Psoas muscle (tissue), 8 donors: ENCODE results near the gene TRIM66. TPM values are rescaled to one million over a fixed set of nuclear protein-coding genes. Genes with fewer than 3 reads are reported as not detected.

Experiments
- ATAC-seq, 4 donors: fragments of 200-7000 bp; cut with Tn5 transposase; one replicate each; pipeline ENCODE4 v1.9.1; 2020; ENCODE audit warnings: moderate library complexity in 3 of 4, mild to moderate bottlenecking in 2 of 4
- DNase-seq, 2 donors: peaks; one replicate each; pipeline ENCODE4 v3.0.0-alpha.2; 2020
- H3K27ac ChIP-seq: fragments of 200-600 bp; one replicate; pipeline ENCODE4 v1.8.0; 2022
- H3K27me3 ChIP-seq, 3 donors: fragments of 200-600 bp in 1 of 3; one replicate each; pipeline versions ENCODE4 v1.6.1 to v1.8.0; 2013 to 2022; ENCODE audit warnings: low read length in 2 of 3, mild to moderate bottlenecking in 2 of 3, moderate library complexity in 1 of 3; ENCODE audit not compliant: insufficient read depth in 3 of 3
- H3K36me3 ChIP-seq, 2 donors: fragments of 200-600 bp in 1 of 2; one replicate each; pipeline versions ENCODE4 v1.6.1 to v1.8.0; 2013 to 2022; ENCODE audit warnings: low read depth in 1 of 2, mild to moderate bottlenecking in 1 of 2, moderate library complexity in 1 of 2; ENCODE audit not compliant: insufficient read depth in 1 of 2
- H3K4me1 ChIP-seq: fragments of 200-600 bp; one replicate; pipeline ENCODE4 v1.8.0; 2022
- H3K4me3 ChIP-seq: fragments of 200-600 bp; one replicate; pipeline ENCODE4 v1.8.0; 2022; ENCODE audit warnings: mild to moderate bottlenecking
- H3K9me3 ChIP-seq: fragments of 200-600 bp; one replicate; pipeline ENCODE4 v1.8.0; 2022
- WGBS, 3 donors: extraction: QIAGEN DNeasy Blood & Tissue Kit; methylation state at CpG; one replicate each; pipeline versions ENCODE4 v1.1.6 to v1.1.7; 2013; 5-methylcytosine and 5-hydroxymethylcytosine counted together
- intact Hi-C, 2 donors: fragments of 100-400 bp; cut with DNase I; formaldehyde crosslinking; loops; one replicate each; pipeline versions ENCODE4 v1.11.0 to v1.14.2; 2022
- polyA plus RNA-seq, 3 donors: library from polyadenylated mRNA; stranded (reverse); fragments of 200-250 nt; gene quantifications; one replicate each; pipeline ENCODE4 v1.2.3, GENCODE V29; 2013
- total RNA-seq, 4 donors: library from RNA; stranded (reverse); fragmentation: NEBNext Ultra II Directional in 2 of 4; extraction: Animal tissue kit (Norgen Biotek cat#: 25700) in 2 of 4; gene quantifications; one replicate each; pipeline versions ENCODE4 v1.2.1 to v1.2.4, GENCODE V29; 2021 to 2023
- TF ChIP-seq, protein P1 (sequence below): fragments of 200-600 bp; IDR thresholded peaks from one replicate; pipeline ENCODE4 v1.8.0; 2022; ENCODE audit warnings: antibody characterized with exemption
- donor health status: healthy with polysubstance abuse.
- donor health status: DM: no; HTN: no; CAD: no; lungs with moderate emphysema.
- donor health status: Bipolar disorder and iron deficiency.
- donor health status: healthy.
- donor health status: DM: yes; HTN: yes; CAD: no.
- donor health status: DM: no; HTN: no; CAD: no.
- donor health status: DM: no; HTN: no; CAD: no.
- donor health status: DM: yes; HTN: yes; CAD: no.

Gene TRIM66
- total and polyA plus RNA-seq, 7 donors = 0.46 to 3.9 (median 2.0) TPM

DNA sequence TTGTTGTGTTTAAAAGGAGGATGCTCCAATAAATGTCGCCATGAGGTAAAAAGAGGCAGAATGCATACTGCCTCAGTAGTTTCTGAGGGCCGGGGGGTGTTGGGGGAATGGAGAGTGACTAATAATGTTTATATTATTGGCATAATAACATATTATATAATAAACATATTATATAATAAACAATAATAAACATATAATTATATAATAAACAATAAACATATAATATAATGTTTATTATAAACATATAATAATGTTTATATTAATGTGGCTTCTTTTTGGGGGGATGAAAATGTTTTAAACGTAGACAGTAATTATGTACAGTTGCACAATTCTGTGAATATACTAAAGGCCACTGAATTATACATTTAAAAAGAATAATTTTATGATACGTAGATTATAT lies 35.6 kb downstream of the TRIM66 start:
- Histone ChIP-seq H3K9me3 (no peaks in the 10 kb centered on the region), H3K27me3 (no peaks in the 10 kb centered on the region), H3K27ac (no peak overlapping the region), H3K36me3 (peaks cover 26 to 83% of the 10 kb centered on the region in 2 donors), H3K4me3 (no peak overlapping the region), H3K4me1 (no peaks in the 10 kb centered on the region)
- ATAC-seq (no peak), DNase-seq (no peak)
- TF ChIP-seq, protein P1, sequence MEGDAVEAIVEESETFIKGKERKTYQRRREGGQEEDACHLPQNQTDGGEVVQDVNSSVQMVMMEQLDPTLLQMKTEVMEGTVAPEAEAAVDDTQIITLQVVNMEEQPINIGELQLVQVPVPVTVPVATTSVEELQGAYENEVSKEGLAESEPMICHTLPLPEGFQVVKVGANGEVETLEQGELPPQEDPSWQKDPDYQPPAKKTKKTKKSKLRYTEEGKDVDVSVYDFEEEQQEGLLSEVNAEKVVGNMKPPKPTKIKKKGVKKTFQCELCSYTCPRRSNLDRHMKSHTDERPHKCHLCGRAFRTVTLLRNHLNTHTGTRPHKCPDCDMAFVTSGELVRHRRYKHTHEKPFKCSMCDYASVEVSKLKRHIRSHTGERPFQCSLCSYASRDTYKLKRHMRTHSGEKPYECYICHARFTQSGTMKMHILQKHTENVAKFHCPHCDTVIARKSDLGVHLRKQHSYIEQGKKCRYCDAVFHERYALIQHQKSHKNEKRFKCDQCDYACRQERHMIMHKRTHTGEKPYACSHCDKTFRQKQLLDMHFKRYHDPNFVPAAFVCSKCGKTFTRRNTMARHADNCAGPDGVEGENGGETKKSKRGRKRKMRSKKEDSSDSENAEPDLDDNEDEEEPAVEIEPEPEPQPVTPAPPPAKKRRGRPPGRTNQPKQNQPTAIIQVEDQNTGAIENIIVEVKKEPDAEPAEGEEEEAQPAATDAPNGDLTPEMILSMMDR = no peak
- intact Hi-C loops = no loop called here
- WGBS, 3 donors = 94 to 98% (median 95%) methylated on average over 4 of the region's 4 CpGs

DNA sequence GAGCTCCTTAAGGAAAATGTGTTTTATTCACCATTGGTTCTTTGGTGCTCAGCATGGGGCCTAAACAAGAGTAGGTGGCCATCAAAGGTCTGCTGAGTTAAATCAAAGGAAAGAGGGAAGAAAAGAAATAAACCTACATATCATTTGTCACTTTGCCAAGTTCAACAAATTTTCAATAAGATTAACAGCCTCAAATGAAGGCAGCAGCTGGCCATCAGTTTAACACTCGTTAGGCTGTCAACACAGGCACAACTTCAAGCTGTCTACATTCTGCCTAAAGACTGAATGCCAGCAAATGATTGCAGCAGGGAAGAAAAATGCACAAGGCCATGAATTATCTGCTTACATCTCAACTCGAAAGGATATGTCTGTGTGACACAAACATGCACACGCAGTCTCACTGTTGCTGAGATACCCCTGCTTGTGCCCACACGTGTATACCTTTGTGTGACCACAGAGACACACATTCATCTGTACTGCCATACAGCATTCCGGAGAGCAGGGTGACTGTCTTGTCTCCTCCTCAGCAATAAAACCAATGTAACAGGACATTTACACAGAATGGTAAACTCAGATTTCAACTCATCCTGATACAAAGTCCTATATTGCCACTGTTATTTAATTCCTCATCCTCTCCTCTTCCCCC lies 40.1 kb downstream of the TRIM66 start:
- TF ChIP-seq, protein P1 = no peak
- DNase-seq (no peak), ATAC-seq (no peak)
- intact Hi-C loops = no loop called here
- H3K27ac ChIP-seq = no peak overlapping the region
- no peaks in the 10 kb centered on the region for H3K27me3 ChIP-seq
- H3K4me1 ChIP-seq = no peaks in the 10 kb centered on the region
- no peak overlapping the region for H3K4me3 ChIP-seq
- WGBS, 3 donors = 80 to 82% (median 81%) methylated on average over 5 of the region's 5 CpGs
- H3K9me3 ChIP-seq = no peaks in the 10 kb centered on the region
- peaks cover 27 to 86% of the 10 kb centered on the region in 2 donors for H3K36me3 ChIP-seq

DNA sequence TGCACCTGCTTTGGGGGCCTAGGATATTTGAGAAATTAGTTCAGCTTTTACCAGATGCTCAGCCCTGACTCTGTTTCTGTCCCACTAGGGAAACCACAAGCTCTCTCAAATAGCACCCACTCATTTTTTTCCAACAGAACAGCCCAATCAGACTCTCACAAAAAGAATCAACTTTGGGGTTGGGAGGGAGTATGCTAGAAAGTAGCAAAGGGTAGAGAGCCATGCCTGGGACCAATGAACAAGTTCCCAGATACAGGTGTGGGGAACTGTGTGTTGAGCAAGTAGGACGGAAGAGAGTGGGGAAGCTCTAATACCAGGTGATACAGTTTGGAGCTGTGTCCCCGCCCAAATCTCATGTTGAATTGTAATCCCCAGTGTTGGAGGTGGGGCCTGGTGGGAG lies 41.1 kb downstream of the TRIM66 start:
- TF ChIP-seq, protein P1 = no peak
- no peaks in the 10 kb centered on the region for H3K27me3 ChIP-seq
- peaks cover 22 to 86% of the 10 kb centered on the region in 2 donors for H3K36me3 ChIP-seq
- H3K4me1 ChIP-seq = no peaks in the 10 kb centered on the region
- no peak for DNase-seq
- no peak for ATAC-seq
- WGBS, 3 donors = 96 to 97% (median 97%) methylated on average over 2 of the region's 2 CpGs
- no peak overlapping the region for H3K4me3 ChIP-seq
- intact Hi-C loops = no loop called here
- no peak overlapping the region for H3K27ac ChIP-seq
- H3K9me3 ChIP-seq = no peaks in the 10 kb centered on the region

DNA sequence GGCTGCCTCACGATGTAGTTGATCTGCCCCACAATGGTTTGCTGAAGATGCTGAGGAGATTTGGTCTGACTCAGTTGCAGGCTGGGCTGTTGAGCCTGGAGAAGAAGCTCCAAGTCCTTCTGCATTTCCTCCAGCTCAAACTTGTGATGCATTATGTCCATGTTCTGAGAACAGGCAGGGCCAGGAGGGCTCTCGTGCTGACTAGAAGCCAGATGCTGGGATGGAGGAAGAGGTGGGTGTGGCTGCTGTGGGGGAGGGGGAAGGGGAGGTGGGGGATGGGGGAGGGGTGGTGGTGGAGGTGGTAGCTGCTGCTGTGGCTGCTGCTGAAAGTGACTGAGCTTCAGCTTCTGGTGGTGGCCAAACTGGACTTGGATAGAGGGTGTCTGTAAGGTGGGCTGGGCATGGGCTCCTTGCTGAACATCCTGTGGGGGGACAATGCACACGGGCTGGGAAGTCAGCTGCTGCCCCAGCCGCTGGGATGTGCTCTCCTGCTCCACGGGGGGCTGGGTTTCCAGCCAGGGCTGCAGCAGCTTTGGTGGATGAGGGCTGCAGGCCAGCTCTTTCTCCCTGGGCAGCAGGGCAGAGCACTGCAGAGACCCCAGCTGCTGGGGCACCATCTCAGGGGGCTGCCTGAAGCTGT lies 42.1 kb downstream of the TRIM66 start:
- intact Hi-C loops = no loop called here
- 41 to 42% (median 42%) methylated on average over 5 of the region's 5 CpGs for WGBS, 3 donors
- Histone ChIP-seq H3K4me1 (no peaks in the 10 kb centered on the region), H3K27ac (no peak overlapping the region), H3K9me3 (no peaks in the 10 kb centered on the region), H3K27me3 (no peaks in the 10 kb centered on the region), H3K4me3 (no peak overlapping the region), H3K36me3 (peaks cover 15 to 85% of the 10 kb centered on the region in 2 donors)
- DNase-seq = no peak
- ATAC-seq = no peak
- TF ChIP-seq, protein P1 = no peak
